Measurements from ENCODE around the gene CASZ1. TPM values are rescaled to one million over a fixed set of nuclear protein-coding genes. Genes with fewer than 3 reads are reported as not detected.

The CASZ1 gene
- total and polyA plus RNA-seq, 2 donors (not counting 3 experiments of a cell fraction or from before 2014, with no cell fraction given), result 1.5 to 5.2 TPM

- H3K79me2 ChIP-seq (ENCODE audit: control insufficient read depth, insufficient read depth, low read length), result no peaks in the 10 kb centered on the region
- TF ChIP-seq JUN (IDR thresholded peaks at IDR 0.05; ENCODE audit: borderline replicate concordance, insufficient read depth, insufficient read length, low read depth), result no peak
- TF ChIP-seq POLR2A (IDR thresholded peaks at IDR 0.05; ENCODE audit: low read depth, low read length), result no peak
- no peak for TF ChIP-seq MYC (IDR thresholded peaks at IDR 0.05; ENCODE audit: low read depth, low read length)
- no peak for TF ChIP-seq CTCF (IDR thresholded peaks at IDR 0.05; ENCODE audit: extremely low read depth in 1 of 2, insufficient read depth in 1 of 2, low read depth in 1 of 2, low read length in 2 of 2)
- no peak for TF ChIP-seq EZH2 (IDR thresholded peaks at IDR 0.05; ENCODE audit: borderline replicate concordance, low read depth, low read length, severe bottlenecking)
- TF ChIP-seq GATA2 (IDR thresholded peaks at IDR 0.05; ENCODE audit: insufficient read depth, insufficient read length, low read depth, low read length), result no peak
- no peak for TF ChIP-seq MAX (IDR thresholded peaks at IDR 0.05; ENCODE audit: insufficient read depth, insufficient read length)
- TF ChIP-seq POLR2AphosphoS5 (IDR thresholded peaks at IDR 0.05; ENCODE audit: insufficient read depth, low read depth, low read length), result no peak
- no peak for TF ChIP-seq FOS (IDR thresholded peaks at IDR 0.05; ENCODE audit: borderline replicate concordance, insufficient read depth, low read length)
- FAIRE-seq, result no peak
- H2AFZ ChIP-seq (ENCODE audit: low read depth, low read length), result no peak overlapping the region
- H3K4me1 ChIP-seq (ENCODE audit: control insufficient read depth, extremely low read depth, insufficient read depth, low read length), result no peaks in the 10 kb centered on the region
- DNase-seq (ENCODE audit: low read depth, low spot score), result no peak
- no peaks in the 10 kb centered on the region for H3K9me1 ChIP-seq (replicated peaks; ENCODE audit: control insufficient read depth, extremely low read depth, insufficient read depth, low read length)
- ChIA-PET POLR2A (no interaction called here), CTCF (no interaction called here)
- H3K27me3 ChIP-seq (ENCODE audit: control insufficient read depth in 2 of 2, insufficient read depth in 2 of 2, low read length in 2 of 2), result peaks cover 0 to 3% of the 10 kb centered on the region in 2 experiments
- no peak overlapping the region for H3K27ac ChIP-seq (ENCODE audit: insufficient read depth, low read depth, low read length)
- BruUV-seq (replicated peaks), result no TSS peak
- no peaks in the 10 kb centered on the region for H4K20me1 ChIP-seq (replicated peaks; ENCODE audit: control insufficient read depth, extremely low read depth, insufficient read depth, low read length)
- no peak overlapping the region for H3K9ac ChIP-seq (replicated peaks; ENCODE audit: extremely low read depth, insufficient read depth, low read length)
- no peak overlapping the region for H3K4me2 ChIP-seq (ENCODE audit: insufficient read depth, low read length)
- H3K36me3 ChIP-seq (ENCODE audit: control insufficient read depth in 2 of 2, extremely low read depth in 1 of 2, insufficient read depth in 2 of 2, low read length in 2 of 2), result no peaks in the 10 kb centered on the region
- H3K4me3 ChIP-seq (replicated peaks in 1 of 3; ENCODE audit: insufficient read depth in 1 of 3, low read depth in 1 of 3, low read length in 3 of 3), result no peak overlapping the region
- no peaks in the 10 kb centered on the region for H3K9me3 ChIP-seq (replicated peaks; ENCODE audit: control insufficient read depth, insufficient read depth, low read length)
- intact Hi-C loops (cut with micrococcal nuclease), result no loop called here
- dilution Hi-C loops (cut with MboI; ENCODE audit: extremely low pct_ligation_motif_present, low sequenced_read_pairs), result no loop called here
These were observed 123.9 kb downstream of the CASZ1 start for GRCh38 chr1:10672343-10673050.
